Adipocyte (in vitro differentiated cells): ENCODE measurements around the gene FAM168A.

Experiments
- DNase-seq: peaks from one replicate; pipeline ENCODE4 v3.0.0-alpha.2; 2015; ENCODE audit warnings: low read depth
- H3K27me3 ChIP-seq: replicated peaks from 2 replicates; pipeline ENCODE4 v1.7.0; 2013; ENCODE audit warnings: mild to moderate bottlenecking, low read length, moderate library complexity; ENCODE audit not compliant: control insufficient read depth, insufficient read depth
- H3K36me3 ChIP-seq: 2 replicates; pipeline ENCODE4 v1.7.0; 2013; ENCODE audit warnings: low read length, mild to moderate bottlenecking, moderate library complexity; ENCODE audit not compliant: control insufficient read depth, insufficient read depth, severe bottlenecking
- H3K4me1 ChIP-seq: 2 replicates; pipeline ENCODE4 v1.7.0; 2013; ENCODE audit warnings: mild to moderate bottlenecking, low read length, moderate library complexity; ENCODE audit not compliant: control insufficient read depth, insufficient read depth
- H3K4me3 ChIP-seq: 2 replicates; pipeline ENCODE4 v1.7.0; 2013; ENCODE audit warnings: mild to moderate bottlenecking, low read length, moderate library complexity
- H3K9ac ChIP-seq: 2 replicates; pipeline ENCODE4 v1.7.0; 2013; ENCODE audit warnings: mild to moderate bottlenecking, low read length, moderate library complexity
- H3K9me3 ChIP-seq: 2 replicates; pipeline ENCODE4 v1.7.0; 2013; ENCODE audit warnings: mild to moderate bottlenecking, low read length, moderate library complexity; ENCODE audit not compliant: control insufficient read depth

Gene FAM168A

GRCh38 chr11:73553266-73553665 is 44.6 kb downstream of the FAM168A start:
- Histone ChIP-seq H3K9ac (no peak overlapping the region), H3K4me1 (peaks cover 5% of the 10 kb centered on the region), H3K9me3 (no peaks in the 10 kb centered on the region), H3K27me3 (no peaks in the 10 kb centered on the region), H3K4me3 (no peak overlapping the region), H3K36me3 (no peaks in the 10 kb centered on the region)
- no peak for DNase-seq

GRCh38 chr11:73551677-73552076 is 46.2 kb downstream of the FAM168A start:
- no peak overlapping the region for H3K4me3 ChIP-seq
- H3K9ac ChIP-seq = no peak overlapping the region
- no peaks in the 10 kb centered on the region for H3K36me3 ChIP-seq
- DNase-seq = no peak
- H3K9me3 ChIP-seq = no peaks in the 10 kb centered on the region
- peaks cover 5% of the 10 kb centered on the region for H3K4me1 ChIP-seq
- no peaks in the 10 kb centered on the region for H3K27me3 ChIP-seq

- DNase-seq = no peak
- Histone ChIP-seq H3K4me1 (peaks cover under 1% of the 10 kb centered on the region), H3K9ac (no peak overlapping the region), H3K27me3 (no peaks in the 10 kb centered on the region), H3K4me3 (no peak overlapping the region), H3K36me3 (no peaks in the 10 kb centered on the region), H3K9me3 (no peaks in the 10 kb centered on the region)
Measured at GRCh38 chr11:73549376-73549775, 48.5 kb downstream of the FAM168A start.

- no peak for DNase-seq
- Histone ChIP-seq H3K4me1 (no peaks in the 10 kb centered on the region), H3K9me3 (no peaks in the 10 kb centered on the region), H3K4me3 (no peak overlapping the region), H3K9ac (no peak overlapping the region), H3K36me3 (no peaks in the 10 kb centered on the region), H3K27me3 (no peaks in the 10 kb centered on the region)
Measured at GRCh38 chr11:73547706-73548595, 50.0 kb downstream of the FAM168A start.

- H3K9ac ChIP-seq = no peak overlapping the region
- H3K27me3 ChIP-seq = no peaks in the 10 kb centered on the region
- H3K36me3 ChIP-seq = no peaks in the 10 kb centered on the region
- DNase-seq = peak; percentile 78
- H3K4me1 ChIP-seq = peaks cover 5% of the 10 kb centered on the region
- H3K4me3 ChIP-seq = no peak overlapping the region
- no peaks in the 10 kb centered on the region for H3K9me3 ChIP-seq
Measured at GRCh38 chr11:73542175-73542574, 55.7 kb downstream of the FAM168A start.

- Histone ChIP-seq H3K36me3 (no peaks in the 10 kb centered on the region), H3K9ac (no peak overlapping the region), H3K4me3 (no peak overlapping the region), H3K9me3 (no peaks in the 10 kb centered on the region), H3K4me1 (peaks cover 5% of the 10 kb centered on the region), H3K27me3 (no peaks in the 10 kb centered on the region)
- DNase-seq = no peak
Measured at GRCh38 chr11:73539506-73540084, 58.3 kb downstream of the FAM168A start.

- Histone ChIP-seq H3K36me3 (no peaks in the 10 kb centered on the region), H3K4me3 (no peak overlapping the region), H3K27me3 (no peaks in the 10 kb centered on the region), H3K9ac (no peak overlapping the region), H3K4me1 (peaks cover 5% of the 10 kb centered on the region), H3K9me3 (no peaks in the 10 kb centered on the region)
- no peak for DNase-seq
Measured at GRCh38 chr11:73538381-73538872, 59.5 kb downstream of the FAM168A start.

- no peaks in the 10 kb centered on the region for H3K9me3 ChIP-seq
- DNase-seq = no peak
- H3K4me1 ChIP-seq = peaks cover 5% of the 10 kb centered on the region
- no peak overlapping the region for H3K4me3 ChIP-seq
- no peaks in the 10 kb centered on the region for H3K36me3 ChIP-seq
- no peak overlapping the region for H3K9ac ChIP-seq
- no peaks in the 10 kb centered on the region for H3K27me3 ChIP-seq
Measured at GRCh38 chr11:73537969-73538368, 59.9 kb downstream of the FAM168A start.

GRCh38 chr11:73536961-73537360 is 61.0 kb downstream of the FAM168A start:
- no peak overlapping the region for H3K4me3 ChIP-seq
- no peak for DNase-seq
- no peaks in the 10 kb centered on the region for H3K9me3 ChIP-seq
- H3K27me3 ChIP-seq = no peaks in the 10 kb centered on the region
- H3K9ac ChIP-seq = no peak overlapping the region
- H3K36me3 ChIP-seq = no peaks in the 10 kb centered on the region
- peaks cover 8% of the 10 kb centered on the region for H3K4me1 ChIP-seq

- Histone ChIP-seq H3K9ac (no peak overlapping the region), H3K27me3 (no peaks in the 10 kb centered on the region), H3K36me3 (no peaks in the 10 kb centered on the region), H3K9me3 (no peaks in the 10 kb centered on the region), H3K4me1 (peaks cover 18% of the 10 kb centered on the region), H3K4me3 (no peak overlapping the region)
- peak; percentile 35 for DNase-seq
Measured at GRCh38 chr11:73532310-73532709, 65.6 kb downstream of the FAM168A start.

- DNase-seq = no peak
- Histone ChIP-seq H3K27me3 (no peaks in the 10 kb centered on the region), H3K9me3 (no peaks in the 10 kb centered on the region), H3K9ac (no peak overlapping the region), H3K36me3 (no peaks in the 10 kb centered on the region), H3K4me3 (no peak overlapping the region), H3K4me1 (peaks cover 24% of the 10 kb centered on the region)
Measured at GRCh38 chr11:73531386-73531785, 66.5 kb downstream of the FAM168A start.
